Naive B cell (primary cell): Measurements from ENCODE around the gene SEMA5B. TPM values are rescaled to one million over a fixed set of nuclear protein-coding genes. Genes with fewer than 3 reads are reported as not detected.

ENCODE experiments used
- ATAC-seq, 2 donors: fragments of 150-1000 bp; cut with Tn5 transposase; 2 replicates each; pipeline ENCODE4 v1.10.0; 2021; ENCODE audit warnings: low read depth in 2 of 2, mild to moderate bottlenecking in 2 of 2, moderate library complexity in 2 of 2
- DNase-seq: peaks from one replicate; pipeline ENCODE4 v3.0.0; 2022
- H3K27ac Mint-ChIP-seq, 6 donors: one replicate each; pipeline ENCODE4 v1.8.0; 2020 to 2022; ENCODE audit warnings: mild to moderate bottlenecking in 6 of 6, mixed read lengths in 6 of 6, moderate library complexity in 5 of 6, inconsistent platforms in 2 of 6
- H3K27me3 Mint-ChIP-seq, 3 donors: one replicate each; pipeline ENCODE4 v1.8.0; 2021 to 2022; ENCODE audit warnings: mixed read lengths in 3 of 3, mild to moderate bottlenecking in 1 of 3
- H3K36me3 Mint-ChIP-seq, 2 donors: one replicate each; pipeline ENCODE4 v1.8.0; 2020 to 2022; ENCODE audit warnings: mixed read lengths in 2 of 2, inconsistent platforms in 1 of 2, mild to moderate bottlenecking in 1 of 2
- H3K4me1 Mint-ChIP-seq, 3 donors: one replicate each; pipeline ENCODE4 v1.8.0; 2020 to 2022; ENCODE audit warnings: mixed read lengths in 3 of 3, inconsistent platforms in 1 of 3, mild to moderate bottlenecking in 1 of 3, moderate library complexity in 1 of 3
- H3K4me3 Mint-ChIP-seq, 8 donors: one replicate each; pipeline ENCODE4 v1.8.0; 2020 to 2022; ENCODE audit warnings: mild to moderate bottlenecking in 8 of 8, mixed read lengths in 8 of 8, moderate library complexity in 8 of 8, inconsistent platforms in 2 of 8
- H3K9me3 Mint-ChIP-seq, 7 donors: one replicate each; pipeline ENCODE4 v1.8.0; 2020 to 2022; ENCODE audit warnings: mixed read lengths in 7 of 7, mild to moderate bottlenecking in 5 of 7, inconsistent platforms in 2 of 7, moderate library complexity in 1 of 7
- polyA plus RNA-seq, 6 donors: library from polyadenylated mRNA; unstranded; fragments of 300-500 nt; fragmentation: Illumina TruSeq; gene quantifications; one replicate each; pipeline ENCODE4 v1.2.3, GENCODE V29; 2021; ENCODE audit warnings: low read depth in 6 of 6

The SEMA5B gene
- polyA plus RNA-seq, 6 donors from 2014 or later, result not detected

DNA sequence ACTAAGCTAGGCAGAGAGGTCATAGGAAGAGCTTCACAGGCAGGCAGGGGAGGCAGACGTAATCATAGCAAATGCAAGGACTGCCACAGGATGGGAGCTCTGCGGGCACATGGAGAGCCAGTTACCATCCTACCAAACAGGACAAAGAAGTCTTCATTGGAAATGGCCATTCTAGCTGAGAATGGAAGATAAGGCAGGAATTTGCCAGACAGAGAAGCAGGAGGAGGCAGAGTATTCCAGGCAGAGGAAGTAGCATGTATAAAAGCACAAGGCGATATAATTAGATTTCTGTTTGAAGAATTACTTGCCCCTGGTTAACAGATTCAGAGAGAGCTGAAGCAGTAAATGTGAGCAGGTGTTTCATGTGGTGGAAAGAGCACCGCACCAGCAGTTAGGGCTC is 3.5 kb upstream of the SEMA5B start:
- no peak for DNase-seq
- Mint-ChIP-seq H3K27me3 (peaks cover 23 to 49% (median 30%) of the 10 kb centered on the region in 3 donors), H3K4me1 (peaks cover 11 to 21% (median 11%) of the 10 kb centered on the region in 3 donors), H3K4me3 (no peak overlapping the region), H3K36me3 (peaks cover 0 to 2% of the 10 kb centered on the region in 2 donors), H3K9me3 (no peaks in the 10 kb centered on the region), H3K27ac (no peak overlapping the region)
- ATAC-seq, result no peak

DNA sequence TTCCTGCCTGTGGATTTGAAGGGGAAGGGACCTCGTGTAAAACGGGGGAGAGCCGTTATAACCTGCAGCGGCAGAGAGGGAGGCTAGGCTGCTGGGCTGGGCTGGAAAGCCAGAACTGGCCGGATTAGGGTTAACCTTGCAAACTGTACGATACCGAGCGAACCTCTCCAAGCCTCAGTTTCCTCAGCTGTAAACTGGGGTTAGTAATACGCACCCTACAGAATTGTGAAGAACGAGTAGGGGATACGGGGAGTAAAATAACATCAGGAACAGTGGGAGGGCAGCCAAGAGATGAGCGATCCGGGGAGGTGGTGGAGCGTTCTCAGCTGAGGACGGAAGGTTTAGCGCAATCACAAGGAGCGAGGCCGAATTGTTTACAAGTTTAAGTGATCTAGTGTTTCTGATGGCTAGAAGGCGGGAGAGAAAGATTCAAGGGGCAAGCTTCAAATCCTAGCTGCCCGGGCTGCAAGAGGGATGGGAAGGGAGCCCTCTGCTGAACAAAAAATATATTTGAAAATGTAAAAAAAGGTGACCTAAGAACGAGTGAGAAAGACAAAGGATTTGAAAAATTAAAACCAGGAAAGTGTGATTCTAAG is 768 bp upstream of the SEMA5B start:
- H3K36me3 Mint-ChIP-seq, result peaks cover 0 to 7% of the 10 kb centered on the region in 2 donors
- H3K9me3 Mint-ChIP-seq, result no peaks in the 10 kb centered on the region
- H3K27ac Mint-ChIP-seq, result peak overlapping the region in 2 of 6 donors; percentile 23 to 77

DNA sequence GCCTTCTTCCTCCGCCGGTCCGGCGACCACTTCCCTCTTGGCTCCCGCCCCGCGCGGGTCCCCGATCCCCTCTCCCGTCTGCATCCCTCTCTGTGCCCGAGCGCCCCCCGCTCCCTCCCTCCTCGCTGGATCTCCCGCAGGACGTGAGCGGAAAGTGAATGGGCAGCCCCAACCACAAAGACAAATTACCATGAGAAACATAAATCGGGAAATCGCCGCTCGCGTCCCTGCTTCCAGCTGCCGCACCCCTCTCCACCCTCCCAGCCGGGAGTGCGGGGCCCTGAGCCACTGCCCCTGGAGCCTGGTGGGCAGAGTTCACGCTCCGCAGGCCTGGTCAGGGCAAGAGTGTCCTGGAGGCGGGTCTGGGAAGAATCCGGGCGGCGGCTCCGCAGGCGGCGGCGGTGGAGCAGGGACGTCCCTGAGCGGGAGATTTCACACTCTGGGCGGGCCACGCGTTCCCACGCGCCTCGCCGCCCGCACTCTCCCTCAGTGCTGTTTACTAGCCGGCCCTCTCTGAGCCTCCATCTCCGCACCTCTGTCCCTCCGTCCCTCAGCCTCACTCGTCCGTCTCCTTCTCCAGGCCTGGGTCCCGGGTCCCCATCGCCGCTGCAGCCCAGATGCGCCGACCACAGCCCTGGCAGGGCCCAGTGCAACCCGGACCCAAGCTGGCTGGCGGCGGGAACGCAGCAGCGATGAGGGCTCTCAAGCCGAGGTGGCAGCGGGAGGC is 835 bp downstream of the SEMA5B start:
- Mint-ChIP-seq H3K27ac (peak overlapping the region in 1 of 6 donors; percentile 87), H3K27me3 (peaks cover 13 to 55% (median 31%) of the 10 kb centered on the region in 3 donors), H3K9me3 (no peaks in the 10 kb centered on the region), H3K36me3 (peaks cover 0 to 7% of the 10 kb centered on the region in 2 donors), H3K4me3 (peak overlapping the region; percentile 62 to 92 (median 86)), H3K4me1 (peaks cover 16 to 25% (median 16%) of the 10 kb centered on the region in 3 donors)
- DNase-seq (no peak), ATAC-seq (peak; percentile 20 to 26)

More for the DNA sequence above, 768 bp upstream of the SEMA5B start:
- H3K4me1 Mint-ChIP-seq, result peaks cover 16 to 25% (median 16%) of the 10 kb centered on the region in 3 donors
- peak; percentile 36 to 37 for ATAC-seq
- peaks cover 13 to 51% (median 29%) of the 10 kb centered on the region in 3 donors for H3K27me3 Mint-ChIP-seq
- peak overlapping the region; percentile 70 to 93 (median 91) for H3K4me3 Mint-ChIP-seq
- DNase-seq, result peak; percentile 44

DNA sequence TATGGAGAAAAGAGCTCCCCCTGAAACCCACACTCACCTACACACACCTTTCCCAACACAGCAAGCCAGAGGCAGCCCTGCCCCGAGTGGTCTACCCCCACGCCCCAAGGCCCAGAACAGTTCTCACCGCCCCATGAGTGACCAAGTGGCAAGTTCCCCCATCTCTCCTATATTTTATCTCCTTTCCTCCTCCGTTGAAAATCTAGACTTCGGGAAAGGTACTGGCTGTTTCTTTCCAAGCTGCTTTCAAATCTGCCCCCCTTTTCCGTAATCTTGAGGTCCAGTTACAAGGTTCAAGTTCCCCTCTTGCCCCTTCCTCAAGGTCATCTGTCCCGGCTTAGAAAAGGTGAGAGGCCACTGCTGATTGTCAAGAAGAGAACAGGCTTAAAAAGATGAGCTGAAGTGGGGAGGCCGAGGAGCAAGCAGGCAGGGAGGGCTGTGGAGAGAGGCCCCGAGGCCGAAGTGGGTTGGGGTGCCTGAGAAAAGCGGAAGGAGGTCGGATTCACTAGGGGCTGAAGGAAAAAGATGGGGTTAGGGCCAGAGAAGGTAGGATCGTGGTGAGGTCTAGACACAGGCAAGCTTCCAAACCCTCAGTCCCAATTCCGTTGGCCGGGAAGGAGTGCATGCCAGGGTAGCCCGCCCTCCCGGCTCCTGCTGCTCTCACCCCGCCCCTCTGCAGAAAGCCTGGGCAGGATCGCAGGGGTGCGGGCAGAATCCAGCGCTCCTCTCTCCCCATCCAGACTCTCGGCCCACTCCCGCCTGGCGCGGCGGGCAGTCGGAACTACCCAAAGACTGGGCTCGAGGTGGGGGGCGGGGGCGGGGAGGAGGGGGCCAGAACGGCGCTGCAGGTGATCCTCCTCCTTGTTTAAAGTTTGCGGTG is 1.7 kb downstream of the SEMA5B start:
- peak; percentile 23 to 27 for ATAC-seq
- DNase-seq, result peak; percentile 13
- Mint-ChIP-seq H3K27me3 (peaks cover 20 to 63% (median 31%) of the 10 kb centered on the region in 3 donors), H3K4me3 (peak overlapping the region; percentile 75 to 92 (median 84)), H3K27ac (peak overlapping the region in 2 of 6 donors; percentile 60 to 87), H3K4me1 (peaks cover 16 to 25% (median 16%) of the 10 kb centered on the region in 3 donors), H3K9me3 (no peaks in the 10 kb centered on the region), H3K36me3 (peaks cover 0 to 7% of the 10 kb centered on the region in 2 donors)

DNA sequence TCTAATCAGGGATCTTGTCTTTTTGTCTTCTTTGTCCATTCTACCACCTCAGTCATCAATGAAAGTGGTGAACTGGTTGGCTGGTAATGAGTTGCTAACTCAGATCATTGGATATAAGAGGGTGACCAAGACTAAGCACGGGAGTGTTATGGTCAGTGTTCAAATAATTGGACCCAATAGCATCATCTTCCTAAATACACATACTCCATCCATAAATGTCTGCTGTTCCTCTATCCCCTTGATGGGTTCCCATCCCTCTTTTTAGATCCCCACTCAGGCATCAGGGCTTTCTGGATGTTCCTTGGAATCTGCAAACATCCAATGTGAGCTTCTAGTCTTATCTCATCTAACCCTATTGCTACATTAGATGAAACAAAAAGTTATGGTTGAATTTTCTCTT is 3.5 kb downstream of the SEMA5B start:
- Mint-ChIP-seq H3K27ac (no peak overlapping the region), H3K4me1 (peaks cover 16 to 25% (median 16%) of the 10 kb centered on the region in 3 donors), H3K4me3 (peak overlapping the region in 1 of 8 donors; percentile 75), H3K27me3 (peaks cover 30 to 72% (median 34%) of the 10 kb centered on the region in 3 donors), H3K36me3 (peaks cover 0 to 7% of the 10 kb centered on the region in 2 donors), H3K9me3 (no peaks in the 10 kb centered on the region)
- ATAC-seq (no peak), DNase-seq (no peak)

DNA sequence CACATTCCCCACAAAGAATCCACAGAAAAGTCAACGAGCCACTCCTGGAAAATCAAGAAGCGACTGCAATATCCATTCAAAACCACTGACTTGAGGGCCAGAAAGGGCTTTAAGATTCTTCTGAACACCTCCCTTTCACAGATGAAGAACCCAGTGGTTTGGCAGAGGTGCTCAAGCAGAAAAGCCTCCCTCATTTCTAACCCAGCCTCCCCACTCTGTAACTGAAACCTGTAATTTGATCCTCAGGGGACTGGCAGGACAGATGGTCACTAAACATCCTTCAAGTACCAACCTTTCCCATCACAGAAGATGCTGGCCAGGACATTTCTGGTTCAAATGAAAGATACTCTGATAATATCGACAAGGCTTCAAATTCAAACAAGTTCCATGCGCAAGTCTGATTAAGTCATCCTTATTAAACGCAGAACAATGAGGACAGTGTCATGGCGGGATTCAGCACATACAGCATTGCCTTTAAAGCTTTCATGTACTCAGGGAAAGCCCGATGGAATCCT is 5.5 kb downstream of the SEMA5B start:
- peaks cover 8 to 14% (median 8%) of the 10 kb centered on the region in 3 donors for H3K4me1 Mint-ChIP-seq
- peaks cover 30 to 74% (median 43%) of the 10 kb centered on the region in 3 donors for H3K27me3 Mint-ChIP-seq
- H3K9me3 Mint-ChIP-seq, result no peaks in the 10 kb centered on the region
- DNase-seq, result no peak
- H3K4me3 Mint-ChIP-seq, result no peak overlapping the region
- no peak for ATAC-seq
- no peak overlapping the region for H3K27ac Mint-ChIP-seq
- H3K36me3 Mint-ChIP-seq, result peaks cover 5 to 7% of the 10 kb centered on the region in 2 donors

DNA sequence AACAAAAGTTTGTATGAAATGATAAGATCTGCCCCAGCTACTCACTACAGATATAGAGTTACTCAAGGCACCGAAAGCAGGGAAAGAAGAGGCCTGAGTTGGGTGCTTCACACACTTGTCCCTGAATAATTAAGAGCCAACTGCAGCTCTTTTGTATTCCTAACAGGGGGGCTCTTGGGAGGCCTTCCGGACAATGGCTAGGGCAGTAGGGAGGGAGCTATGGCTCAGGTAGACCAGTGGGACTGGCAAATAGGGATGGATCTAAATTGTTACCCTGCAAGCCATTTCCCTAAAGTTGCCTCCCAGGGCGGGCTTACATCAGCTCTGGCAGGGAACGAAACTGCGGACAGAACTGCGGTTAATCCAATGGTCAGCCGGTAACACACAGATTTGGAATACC is 6.2 kb downstream of the SEMA5B start:
- Mint-ChIP-seq H3K36me3 (peaks cover 5 to 7% of the 10 kb centered on the region in 2 donors), H3K9me3 (no peaks in the 10 kb centered on the region), H3K27ac (peak overlapping the region in 1 of 6 donors; percentile 22), H3K4me1 (peaks cover 6 to 8% (median 7%) of the 10 kb centered on the region in 3 donors), H3K27me3 (peaks cover 30 to 69% (median 43%) of the 10 kb centered on the region in 3 donors), H3K4me3 (no peak overlapping the region)
- no peak for ATAC-seq
- DNase-seq, result no peak

DNA sequence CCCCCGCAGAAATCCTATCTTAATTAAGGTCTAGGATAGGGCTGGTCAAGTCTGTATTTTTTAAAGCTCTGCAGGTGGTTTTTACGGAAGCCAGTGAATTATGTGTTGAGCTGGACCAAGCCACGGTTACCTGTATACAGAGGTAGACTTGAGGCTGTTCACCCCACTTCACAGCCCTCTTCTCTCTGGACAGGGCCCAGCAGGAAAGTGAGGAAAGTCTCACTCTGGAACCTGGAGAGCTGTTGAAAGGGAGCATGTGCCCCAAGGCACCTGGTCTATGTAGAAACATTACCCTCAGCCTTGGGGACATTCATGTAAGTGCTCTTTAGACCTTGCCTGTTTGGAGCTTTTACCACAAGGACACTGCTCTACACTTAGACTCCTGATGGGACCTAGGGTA is 6.9 kb downstream of the SEMA5B start:
- H3K4me3 Mint-ChIP-seq, result no peak overlapping the region

DNA sequence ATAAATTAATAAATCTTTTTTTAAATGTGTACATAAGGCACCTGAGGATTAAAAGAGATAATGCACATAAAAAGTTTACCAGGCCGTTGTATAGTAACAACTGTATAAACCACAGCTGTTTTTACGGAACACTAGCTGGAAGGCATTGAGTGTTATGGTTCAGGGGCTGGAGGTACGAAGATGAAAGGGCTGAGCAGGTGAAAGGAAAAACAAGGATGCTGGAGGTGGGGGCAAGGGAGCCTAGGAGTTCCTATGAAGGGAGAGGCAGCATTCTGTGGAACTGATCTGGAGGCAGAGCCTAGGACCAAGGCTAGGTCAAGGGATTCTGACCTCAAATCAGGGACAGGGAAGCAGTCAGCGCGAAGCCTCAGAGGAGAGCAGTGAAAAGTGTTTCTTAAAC is 8.0 kb downstream of the SEMA5B start:
- no peak overlapping the region for H3K27ac Mint-ChIP-seq
- H3K9me3 Mint-ChIP-seq, result no peaks in the 10 kb centered on the region
- ATAC-seq (no peak), DNase-seq (no peak)
- no peak overlapping the region for H3K4me3 Mint-ChIP-seq
- H3K27me3 Mint-ChIP-seq, result peaks cover 15 to 53% (median 30%) of the 10 kb centered on the region in 3 donors
- peaks cover 0 to 5% of the 10 kb centered on the region in 2 donors for H3K36me3 Mint-ChIP-seq
- no peaks in the 10 kb centered on the region for H3K4me1 Mint-ChIP-seq

More for the DNA sequence above, 6.9 kb downstream of the SEMA5B start:
- ATAC-seq, result no peak
- no peak overlapping the region for H3K27ac Mint-ChIP-seq
- DNase-seq, result no peak
- H3K9me3 Mint-ChIP-seq, result no peaks in the 10 kb centered on the region
- peaks cover 26 to 62% (median 36%) of the 10 kb centered on the region in 3 donors for H3K27me3 Mint-ChIP-seq
- H3K36me3 Mint-ChIP-seq, result peaks cover 1 to 5% of the 10 kb centered on the region in 2 donors
- H3K4me1 Mint-ChIP-seq, result peaks cover 1 to 2% (median 1%) of the 10 kb centered on the region in 3 donors

DNA sequence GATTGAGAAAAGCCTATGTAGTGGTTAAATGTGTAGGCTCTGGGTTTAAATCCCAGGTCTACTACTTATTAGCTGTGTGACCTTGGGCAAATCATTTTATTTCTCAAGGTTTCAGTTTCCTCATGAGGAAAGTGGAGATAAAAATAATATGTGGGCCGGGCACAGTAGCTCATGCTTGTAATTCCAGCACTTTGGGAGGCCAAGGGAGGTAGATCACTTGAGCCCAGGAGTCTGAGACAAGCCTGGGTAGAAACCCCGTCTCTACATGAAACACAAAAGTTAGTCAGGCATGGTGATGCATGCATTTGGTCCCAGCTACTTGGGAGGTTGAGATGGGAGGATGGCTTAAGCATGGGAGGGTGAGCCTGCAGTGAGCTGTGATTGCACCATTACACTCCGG is 8.4 kb downstream of the SEMA5B start:
- ATAC-seq (no peak), DNase-seq (no peak)
- peaks cover 0 to 5% of the 10 kb centered on the region in 2 donors for H3K36me3 Mint-ChIP-seq
- peaks cover 15 to 53% (median 31%) of the 10 kb centered on the region in 3 donors for H3K27me3 Mint-ChIP-seq
- H3K4me1 Mint-ChIP-seq, result no peaks in the 10 kb centered on the region
- no peaks in the 10 kb centered on the region for H3K9me3 Mint-ChIP-seq
- no peak overlapping the region for H3K27ac Mint-ChIP-seq
- H3K4me3 Mint-ChIP-seq, result no peak overlapping the region

DNA sequence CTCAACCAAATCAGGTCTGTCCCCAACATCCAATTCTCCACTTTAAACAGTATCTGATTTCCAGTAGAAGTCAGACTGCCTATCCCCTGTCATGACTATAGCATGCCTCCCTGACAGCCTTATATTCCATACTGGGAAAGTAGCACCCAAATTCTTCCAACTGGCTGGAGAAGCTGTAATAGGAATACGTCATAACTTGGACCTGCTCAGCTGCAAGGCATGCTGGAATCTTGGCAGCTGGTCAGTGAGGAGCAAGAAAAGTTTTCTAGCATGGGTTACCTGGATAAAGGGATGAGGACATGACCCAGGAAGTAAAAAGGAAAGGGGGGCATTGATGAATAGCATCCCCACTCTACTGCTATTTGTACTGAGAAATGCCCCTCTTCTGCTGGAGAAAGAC is 8.9 kb downstream of the SEMA5B start:
- H3K27me3 Mint-ChIP-seq, result peaks cover 15 to 51% (median 36%) of the 10 kb centered on the region in 3 donors
- H3K4me3 Mint-ChIP-seq, result peak overlapping the region in 1 of 8 donors; percentile 56
- no peaks in the 10 kb centered on the region for H3K9me3 Mint-ChIP-seq
- no peak for ATAC-seq
- peaks cover 0 to 5% of the 10 kb centered on the region in 2 donors for H3K36me3 Mint-ChIP-seq
- DNase-seq, result no peak
- no peaks in the 10 kb centered on the region for H3K4me1 Mint-ChIP-seq
- no peak overlapping the region for H3K27ac Mint-ChIP-seq

DNA sequence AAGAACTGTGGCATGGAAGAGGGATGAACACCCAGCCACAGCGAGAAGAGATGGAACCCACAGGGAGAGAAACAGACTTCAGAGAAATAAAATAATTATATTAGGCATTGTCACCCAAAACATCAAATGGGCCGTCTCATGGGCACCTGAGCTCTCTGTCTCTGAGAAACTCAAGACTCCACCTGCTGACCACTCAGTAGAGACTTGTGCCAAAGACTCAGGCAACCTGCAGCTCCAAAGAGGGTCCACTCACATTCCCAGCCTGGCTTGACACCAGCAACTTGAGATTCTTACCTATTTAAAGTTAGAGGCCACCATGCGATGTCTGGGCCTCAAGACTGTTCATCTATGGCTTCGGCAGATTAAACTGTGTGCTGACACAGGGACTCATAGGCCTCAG is 12.0 kb downstream of the SEMA5B start:
- Mint-ChIP-seq H3K27ac (no peak overlapping the region), H3K36me3 (peaks cover 2 to 5% of the 10 kb centered on the region in 2 donors), H3K27me3 (peaks cover 9 to 48% (median 42%) of the 10 kb centered on the region in 3 donors), H3K9me3 (peaks cover 0 to 1% (median 0%) of the 10 kb centered on the region in 7 donors), H3K4me3 (no peak overlapping the region), H3K4me1 (no peaks in the 10 kb centered on the region)
- ATAC-seq (no peak), DNase-seq (no peak)

DNA sequence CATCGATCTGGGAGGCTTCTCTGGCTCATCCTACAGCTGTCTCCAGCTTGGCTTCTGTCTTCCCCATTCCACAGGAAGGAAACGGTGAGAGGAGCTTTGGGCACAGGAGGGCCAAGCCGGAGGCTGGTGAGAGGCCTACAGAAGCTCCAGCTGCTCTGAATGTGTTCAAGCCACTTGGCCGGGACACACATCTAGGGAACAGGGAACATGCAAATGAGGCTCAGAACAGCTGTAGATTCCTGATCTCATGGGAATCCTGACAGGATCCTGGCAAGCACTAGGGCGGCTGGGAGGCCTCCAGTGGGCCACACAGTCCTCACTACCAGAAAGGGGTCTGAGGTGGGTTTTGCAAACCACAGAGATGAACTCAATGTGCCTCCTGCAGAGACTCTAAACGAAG is 13.7 kb downstream of the SEMA5B start:
- H3K4me1 Mint-ChIP-seq, result no peaks in the 10 kb centered on the region
- no peak overlapping the region for H3K27ac Mint-ChIP-seq
- peaks cover 0 to 1% (median 0%) of the 10 kb centered on the region in 7 donors for H3K9me3 Mint-ChIP-seq
- peaks cover 19 to 51% (median 48%) of the 10 kb centered on the region in 3 donors for H3K27me3 Mint-ChIP-seq
- no peak for DNase-seq
- no peak for ATAC-seq
- H3K36me3 Mint-ChIP-seq, result peaks cover 4 to 10% of the 10 kb centered on the region in 2 donors
- no peak overlapping the region for H3K4me3 Mint-ChIP-seq
